Chondrocyte (in vitro differentiated cells): ENCODE measurements around the gene GRIN1. TPM values are rescaled to one million over a fixed set of nuclear protein-coding genes. Genes with fewer than 3 reads are reported as not detected.

Experiments used
- DNase-seq: peaks from one replicate; pipeline ENCODE4 v3.0.0; 2021; ENCODE audit warnings: mixed read lengths, low spot score
- H3K27ac Mint-ChIP-seq: one replicate; pipeline ENCODE4 v1.8.0; 2021; ENCODE audit warnings: mild to moderate bottlenecking, moderate library complexity, mixed read lengths; ENCODE audit not compliant: unreplicated experiment
- H3K27me3 Mint-ChIP-seq: 2 replicates; pipeline ENCODE4 v1.8.0; 2021; ENCODE audit warnings: low read depth, mixed read lengths
- H3K36me3 Mint-ChIP-seq: 2 replicates; pipeline ENCODE4 v1.8.0; 2021; ENCODE audit warnings: low read depth, mixed read lengths
- H3K4me1 Mint-ChIP-seq: 2 replicates; pipeline ENCODE4 v1.8.0; 2021; ENCODE audit warnings: low read depth, mild to moderate bottlenecking, mixed read lengths
- H3K4me3 Mint-ChIP-seq: one replicate; pipeline ENCODE4 v1.8.0; 2021; ENCODE audit warnings: mild to moderate bottlenecking, moderate library complexity, mixed read lengths; ENCODE audit not compliant: unreplicated experiment
- H3K9me3 Mint-ChIP-seq: 2 replicates; pipeline ENCODE4 v1.8.0; 2021; ENCODE audit warnings: low read depth, mixed read lengths
- total RNA-seq: library from RNA; stranded (reverse); gene quantifications from 3 replicates; pipeline ENCODE4 v1.2.1, GENCODE V29; 2021
- TF ChIP-seq, protein P1 (sequence below): fragments of 200-600 bp; sonication (generic); IDR thresholded peaks from 2 replicates; pipeline ENCODE4 v1.5.0; 2021; ENCODE audit warnings: antibody characterized with exemption, mild to moderate bottlenecking, moderate library complexity

Gene GRIN1
- total RNA-seq, 1 donor from 2014 or later: 0.07 TPM

DNA sequence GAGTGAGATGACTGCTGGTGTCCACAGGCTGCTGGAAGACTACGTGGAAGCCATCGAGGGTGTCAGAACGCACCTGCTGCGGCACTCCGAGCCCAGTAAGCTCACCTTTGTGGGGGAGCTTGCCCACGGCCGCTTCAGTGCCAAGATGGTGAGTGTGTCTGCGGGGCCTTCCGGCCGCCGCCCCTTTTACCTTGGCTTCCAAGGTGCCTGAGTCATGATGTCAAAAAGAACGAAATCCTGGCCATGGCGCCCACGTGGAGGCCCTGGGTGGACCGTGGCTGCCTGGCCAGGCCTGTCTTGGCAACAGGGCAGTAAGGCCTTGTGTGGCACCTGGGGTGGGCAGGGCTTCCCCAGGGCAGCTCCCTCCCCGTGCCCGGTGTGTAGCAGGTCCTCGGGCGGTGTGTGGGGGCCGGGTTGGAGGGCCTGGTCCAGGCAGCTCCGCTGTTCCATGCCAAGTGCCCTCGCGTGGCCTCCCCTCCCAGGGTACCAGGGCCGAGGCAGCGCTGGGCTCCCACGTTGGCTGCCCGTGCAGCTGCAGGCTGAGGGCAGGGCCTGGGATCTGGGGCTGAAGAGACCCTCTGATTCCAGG is 32.2 kb upstream of the GRIN1 start:
- Mint-ChIP-seq H3K4me1 (no peaks in the 10 kb centered on the region), H3K36me3 (peaks cover 6% of the 10 kb centered on the region), H3K27me3 (no peaks in the 10 kb centered on the region), H3K4me3 (no peak overlapping the region), H3K9me3 (no peaks in the 10 kb centered on the region), H3K27ac (no peak overlapping the region)
- no peak for DNase-seq
- TF ChIP-seq, protein P1, sequence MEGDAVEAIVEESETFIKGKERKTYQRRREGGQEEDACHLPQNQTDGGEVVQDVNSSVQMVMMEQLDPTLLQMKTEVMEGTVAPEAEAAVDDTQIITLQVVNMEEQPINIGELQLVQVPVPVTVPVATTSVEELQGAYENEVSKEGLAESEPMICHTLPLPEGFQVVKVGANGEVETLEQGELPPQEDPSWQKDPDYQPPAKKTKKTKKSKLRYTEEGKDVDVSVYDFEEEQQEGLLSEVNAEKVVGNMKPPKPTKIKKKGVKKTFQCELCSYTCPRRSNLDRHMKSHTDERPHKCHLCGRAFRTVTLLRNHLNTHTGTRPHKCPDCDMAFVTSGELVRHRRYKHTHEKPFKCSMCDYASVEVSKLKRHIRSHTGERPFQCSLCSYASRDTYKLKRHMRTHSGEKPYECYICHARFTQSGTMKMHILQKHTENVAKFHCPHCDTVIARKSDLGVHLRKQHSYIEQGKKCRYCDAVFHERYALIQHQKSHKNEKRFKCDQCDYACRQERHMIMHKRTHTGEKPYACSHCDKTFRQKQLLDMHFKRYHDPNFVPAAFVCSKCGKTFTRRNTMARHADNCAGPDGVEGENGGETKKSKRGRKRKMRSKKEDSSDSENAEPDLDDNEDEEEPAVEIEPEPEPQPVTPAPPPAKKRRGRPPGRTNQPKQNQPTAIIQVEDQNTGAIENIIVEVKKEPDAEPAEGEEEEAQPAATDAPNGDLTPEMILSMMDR: no peak

DNA sequence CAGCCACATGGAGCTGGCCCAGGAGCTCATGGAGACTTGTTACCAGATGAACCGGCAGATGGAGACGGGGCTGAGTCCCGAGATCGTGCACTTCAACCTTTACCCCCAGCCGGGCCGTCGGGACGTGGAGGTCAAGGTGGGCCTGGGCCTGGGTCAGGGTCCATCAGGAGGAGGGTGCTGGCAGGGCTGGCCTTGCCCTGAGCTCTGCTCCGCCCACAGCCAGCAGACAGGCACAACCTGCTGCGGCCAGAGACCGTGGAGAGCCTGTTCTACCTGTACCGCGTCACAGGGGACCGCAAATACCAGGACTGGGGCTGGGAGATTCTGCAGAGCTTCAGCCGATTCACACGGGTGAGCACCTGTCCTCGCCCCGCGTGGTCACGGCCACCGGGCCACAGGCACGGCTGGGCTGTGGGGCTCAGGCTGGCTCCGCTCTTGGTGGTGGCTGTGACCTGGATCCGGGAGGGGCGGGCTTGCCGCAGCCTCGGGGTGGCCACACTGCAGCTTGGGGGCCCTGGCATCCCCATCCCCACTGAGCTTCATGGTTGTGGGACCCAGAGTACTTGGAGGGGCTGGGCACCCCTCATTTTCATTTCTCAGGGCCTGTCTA is 31.5 kb upstream of the GRIN1 start:
- no peaks in the 10 kb centered on the region for H3K9me3 Mint-ChIP-seq
- TF ChIP-seq, protein P1: no peak
- no peaks in the 10 kb centered on the region for H3K27me3 Mint-ChIP-seq
- DNase-seq: no peak
- peaks cover 6% of the 10 kb centered on the region for H3K36me3 Mint-ChIP-seq
- H3K27ac Mint-ChIP-seq: no peak overlapping the region
- H3K4me1 Mint-ChIP-seq: no peaks in the 10 kb centered on the region
- no peak overlapping the region for H3K4me3 Mint-ChIP-seq

DNA sequence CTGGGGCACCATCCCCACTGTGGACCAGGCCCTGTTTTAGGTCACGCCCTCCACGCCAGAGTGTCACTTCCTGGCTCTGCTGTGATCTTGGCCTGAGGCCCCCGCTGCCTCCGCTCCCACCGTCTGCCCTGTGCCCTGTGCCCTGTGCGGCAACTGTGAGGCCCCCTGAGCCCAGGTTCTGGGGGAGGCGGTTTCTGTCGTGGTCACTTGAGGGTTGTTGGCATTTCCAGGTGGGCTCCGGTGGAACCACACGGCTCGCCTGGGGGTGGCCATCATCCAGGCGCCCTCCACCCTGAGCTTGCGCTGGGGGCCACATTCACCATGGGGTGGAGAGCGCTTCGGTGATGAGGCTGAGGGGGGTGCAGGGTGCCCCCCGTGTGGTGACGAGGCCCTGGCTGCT is 31.0 kb upstream of the GRIN1 start:
- Mint-ChIP-seq H3K4me1 (no peaks in the 10 kb centered on the region), H3K9me3 (no peaks in the 10 kb centered on the region), H3K4me3 (no peak overlapping the region), H3K27ac (no peak overlapping the region), H3K27me3 (no peaks in the 10 kb centered on the region), H3K36me3 (peaks cover 6% of the 10 kb centered on the region)
- TF ChIP-seq, protein P1: no peak
- no peak for DNase-seq

DNA sequence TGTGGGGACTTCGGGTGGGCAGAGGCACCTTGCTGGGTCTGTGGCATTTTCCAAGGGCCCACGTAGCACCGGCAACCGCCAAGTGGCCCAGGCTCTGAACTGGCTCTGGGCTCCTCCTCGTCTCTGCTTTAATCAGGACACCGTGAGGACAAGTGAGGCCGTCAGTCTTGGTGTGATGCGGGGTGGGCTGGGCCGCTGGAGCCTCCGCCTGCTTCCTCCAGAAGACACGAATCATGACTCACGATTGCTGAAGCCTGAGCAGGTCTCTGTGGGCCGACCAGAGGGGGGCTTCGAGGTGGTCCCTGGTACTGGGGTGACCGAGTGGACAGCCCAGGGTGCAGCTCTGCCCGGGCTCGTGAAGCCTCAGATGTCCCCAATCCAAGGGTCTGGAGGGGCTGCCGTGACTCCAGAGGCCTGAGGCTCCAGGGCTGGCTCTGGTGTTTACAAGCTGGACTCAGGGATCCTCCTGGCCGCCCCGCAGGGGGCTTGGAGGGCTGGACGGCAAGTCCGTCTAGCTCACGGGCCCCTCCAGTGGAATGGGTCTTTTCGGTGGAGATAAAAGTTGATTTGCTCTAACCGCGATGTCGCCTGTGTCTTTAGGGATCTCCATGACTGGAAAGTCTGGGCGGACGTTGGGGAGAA is 30.2 kb upstream of the GRIN1 start:
- H3K4me1 Mint-ChIP-seq: peaks cover 3% of the 10 kb centered on the region
- no peaks in the 10 kb centered on the region for H3K9me3 Mint-ChIP-seq
- DNase-seq: no peak
- H3K36me3 Mint-ChIP-seq: peaks cover 6% of the 10 kb centered on the region
- no peak overlapping the region for H3K27ac Mint-ChIP-seq
- H3K27me3 Mint-ChIP-seq: no peaks in the 10 kb centered on the region
- no peak overlapping the region for H3K4me3 Mint-ChIP-seq
- TF ChIP-seq, protein P1: no peak

DNA sequence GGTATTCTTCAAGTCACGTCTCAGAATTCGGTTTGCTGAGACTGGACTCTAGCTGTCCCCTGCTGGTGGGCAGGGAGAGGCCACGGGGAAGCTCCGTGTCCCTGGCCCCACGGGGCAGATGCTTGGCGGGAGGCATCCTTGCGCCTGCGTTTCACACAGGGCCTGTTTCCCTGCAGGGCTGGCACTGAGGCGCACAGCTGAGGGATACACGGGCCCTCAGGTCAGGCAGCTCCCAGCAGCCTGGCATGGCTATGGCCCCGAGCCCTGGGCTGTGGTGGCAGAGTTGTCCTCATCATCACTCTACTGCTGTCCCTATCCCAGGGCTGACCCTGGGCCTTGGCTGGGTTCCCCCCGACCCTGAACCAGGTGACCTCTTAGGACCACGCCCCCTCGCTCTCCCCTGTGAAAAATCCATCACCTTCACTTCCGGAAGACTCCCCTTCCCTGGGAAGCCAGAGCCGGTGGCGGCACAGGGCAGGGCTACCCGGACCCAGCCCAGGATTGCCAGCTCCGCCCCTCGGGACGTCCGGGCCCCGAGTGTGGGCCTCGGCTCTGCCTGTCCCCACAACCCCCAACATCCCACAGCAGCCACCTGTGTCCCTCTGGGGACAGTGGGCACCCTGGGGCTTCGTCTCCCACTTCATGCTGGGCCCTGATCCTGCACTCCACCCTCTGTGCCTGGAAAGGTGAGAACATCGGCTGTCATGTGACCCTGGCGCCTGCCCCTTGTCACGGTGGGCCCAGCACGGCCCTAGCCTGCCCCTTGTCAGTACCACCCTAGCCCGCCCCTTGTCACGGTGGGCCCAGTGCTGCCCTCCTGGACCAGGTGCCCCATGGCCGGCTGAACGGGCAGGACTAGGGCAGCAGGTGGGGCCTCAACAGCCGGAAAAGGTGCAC is 29.5 kb upstream of the GRIN1 start:
- TF ChIP-seq, protein P1: no peak
- DNase-seq: no peak
- no peak overlapping the region for H3K4me3 Mint-ChIP-seq
- no peaks in the 10 kb centered on the region for H3K27me3 Mint-ChIP-seq
- no peaks in the 10 kb centered on the region for H3K9me3 Mint-ChIP-seq
- H3K36me3 Mint-ChIP-seq: peaks cover 4% of the 10 kb centered on the region
- H3K27ac Mint-ChIP-seq: no peak overlapping the region
- H3K4me1 Mint-ChIP-seq: peaks cover 3% of the 10 kb centered on the region
